Measurements from ENCODE around the gene FLYWCH1. TPM values are rescaled to one million over a fixed set of nuclear protein-coding genes. Genes with fewer than 3 reads are reported as not detected.

The FLYWCH1 gene
- total and polyA plus RNA-seq, 9 of the 15 experiments (the other 6 are each of a cell fraction or from before 2014, with no cell fraction given), result 0.18 to 33.6 (median 11.3) TPM

GRCh38 chr16:2905241-2905987 lies 6.3 kb upstream of the FLYWCH1 start (continued):
- no peak for TF ChIP-seq SREBF2 (CRISPR knock-in tag; IDR thresholded peaks at IDR 0.05)
- TF ChIP-seq ZNF239 (CRISPR knock-in tag; IDR thresholded peaks at IDR 0.05), result no peak
- peak; percentile 89 for TF ChIP-seq MYC (IDR thresholded peaks at IDR 0.05; ENCODE audit: low read depth, low read length)
- no peak; the same call in 1 of the 2 replicates for TF ChIP-seq MYC (CRISPR knock-in tag; IDR thresholded peaks at IDR 0.05; ENCODE audit: borderline replicate concordance, low read depth)
- peak; percentile 74; the same call in 1 of the 2 replicates for TF ChIP-seq FOXP1 (CRISPR knock-in tag; IDR thresholded peaks at IDR 0.05)
- TF ChIP-seq U2AF1 (optimal IDR thresholded peaks at IDR 0.05; ENCODE audit: low read depth, low read length), result peak; percentile 89
- TF ChIP-seq ZNF184 (CRISPR knock-in tag; IDR thresholded peaks at IDR 0.05), result no peak
- TF ChIP-seq TRIM24 (IDR thresholded peaks at IDR 0.05), result no peak
- TF ChIP-seq MTA3 (IDR thresholded peaks at IDR 0.05; ENCODE audit: borderline replicate concordance), result peak; percentile 86
- no peak for TF ChIP-seq ZNF311 (CRISPR knock-in tag; IDR thresholded peaks at IDR 0.05)
- no peak for TF ChIP-seq DNMT1 (IDR thresholded peaks at IDR 0.05)
- TF ChIP-seq CTCFL (IDR thresholded peaks at IDR 0.05; ENCODE audit: borderline replicate concordance, insufficient read depth, low read depth, low read length, poor library complexity, severe bottlenecking), result no peak
- 0 out of 2 replicates have a peak, but pooled peaks have one; percentile 19 for TF ChIP-seq NBN (IDR thresholded peaks at IDR 0.05; ENCODE audit: low read depth)
- peak; percentile 98 for TF ChIP-seq POLR2H (tag; IDR thresholded peaks at IDR 0.05; ENCODE audit: low read depth)
- no peak for TF ChIP-seq JUNB (CRISPR knock-in tag; conservative IDR thresholded peaks at IDR 0.05)
- 0 out of 2 replicates have a peak, but pooled peaks have one; percentile 17 for TF ChIP-seq SMAD4 (CRISPR knock-in tag; conservative IDR thresholded peaks at IDR 0.05)
- TF ChIP-seq TCF3 (CRISPR knock-in tag; IDR thresholded peaks at IDR 0.05), result no peak
- no peak for TF ChIP-seq TGIF2 (CRISPR knock-in tag; IDR thresholded peaks at IDR 0.05)
- no peak for TF ChIP-seq EP300 (IDR thresholded peaks at IDR 0.05; ENCODE audit: low read length)
- no peak for TF ChIP-seq SRF (CRISPR knock-in tag; IDR thresholded peaks at IDR 0.05)
- no peak for TF ChIP-seq TCF7L2 (IDR thresholded peaks at IDR 0.05; ENCODE audit: low read depth, low read length)
- TF ChIP-seq MAX (CRISPR knock-in tag; IDR thresholded peaks at IDR 0.05), result peak; percentile 56; the same call in 1 of the 2 replicates
- TF ChIP-seq POLR2AphosphoS2 (IDR thresholded peaks at IDR 0.05; ENCODE audit: low read length), result peak; percentile 83; the same call in 1 of the 2 replicates
- peak; percentile 86 for TF ChIP-seq NEUROD1 (IDR thresholded peaks at IDR 0.05; ENCODE audit: borderline replicate concordance, low read depth, low read length, partially characterized antibody)

Data from K562 (cell line).